Activated CD8-positive, alpha-beta T cell treated with anti-CD3 and anti-CD28 coated beads, Interleukin-2, amount 10 ng/mL, durations not matched to agents 7 days and 5 days (primary cell): ENCODE results near the gene AKT3. TPM values are rescaled to one million over a fixed set of nuclear protein-coding genes. Genes with fewer than 3 reads are reported as not detected.
A peak's percentile ranks its signal among the peaks of the same experiment; 100 is the strongest.

ENCODE experiments used
- ATAC-seq: fragments of 150-1000 bp; cut with Tn5 transposase; one replicate; pipeline ENCODE4 v1.10.0; 2021; ENCODE audit warnings: moderate library complexity
- CTCF ChIA-PET: fragments of 350-600 bp; sonication (Branson Sonifier 250); formaldehyde crosslinking; loops from one replicate; lab custom pipeline; 2021; ENCODE audit warnings: antibody characterized with exemption; lab: Charles Lee
- POLR2A ChIA-PET: fragments of 350-600 bp; sonication (Branson Sonifier 250); formaldehyde crosslinking; loops from one replicate; lab custom pipeline; 2021; ENCODE audit warnings: antibody characterized with exemption; lab: Charles Lee
- DNase-seq: peaks from one replicate; pipeline ENCODE4 v3.0.0-alpha.2; 2020
- H3K27ac Mint-ChIP-seq: one replicate; pipeline ENCODE4 v1.8.0; 2021; ENCODE audit warnings: mild to moderate bottlenecking, mixed read lengths
- H3K27me3 Mint-ChIP-seq: one replicate; pipeline ENCODE4 v1.8.0; 2021; ENCODE audit warnings: low read depth, mixed read lengths
- H3K36me3 Mint-ChIP-seq: one replicate; pipeline ENCODE4 v1.8.0; 2021; ENCODE audit warnings: low read depth, mixed read lengths
- H3K4me1 Mint-ChIP-seq: one replicate; pipeline ENCODE4 v1.8.0; 2021; ENCODE audit warnings: low read depth, mixed read lengths
- H3K4me3 Mint-ChIP-seq: one replicate; pipeline ENCODE4 v1.8.0; 2021; ENCODE audit warnings: mild to moderate bottlenecking, mixed read lengths
- H3K9me3 Mint-ChIP-seq: one replicate; pipeline ENCODE4 v1.8.0; 2022; ENCODE audit warnings: mixed read lengths; ENCODE audit not compliant: insufficient read depth
- total RNA-seq, 2 experiments: library from RNA; stranded (reverse); gene quantifications; one replicate each; pipeline ENCODE4 v1.2.3, GENCODE V29; 2021

The AKT3 gene
- total RNA-seq, 2 experiments from 2014 or later = 23.9 to 25.2 TPM

- DNase-seq (no peak), ATAC-seq (no peak)
- no peaks in the 10 kb centered on the region for H3K4me1 Mint-ChIP-seq
- H3K27ac Mint-ChIP-seq = no peak overlapping the region
- H3K27me3 Mint-ChIP-seq = no peaks in the 10 kb centered on the region
- ChIA-PET POLR2A (no interaction called here), CTCF (no interaction called here)
- H3K36me3 Mint-ChIP-seq = peaks cover 11% of the 10 kb centered on the region
- no peak overlapping the region for H3K4me3 Mint-ChIP-seq
- no peaks in the 10 kb centered on the region for H3K9me3 Mint-ChIP-seq
These were observed 335.1 kb downstream of the AKT3 start for GRCh38 chr1:243514927-243515326.

GRCh38 chr1:243513726-243514491 is 336.1 kb downstream of the AKT3 start:
- H3K9me3 Mint-ChIP-seq = no peaks in the 10 kb centered on the region
- CTCF ChIA-PET = no interaction called here
- H3K27me3 Mint-ChIP-seq = no peaks in the 10 kb centered on the region

GRCh38 chr1:243510928-243511327 is 339.1 kb downstream of the AKT3 start:
- DNase-seq (no peak), ATAC-seq (no peak)
- no peaks in the 10 kb centered on the region for H3K27me3 Mint-ChIP-seq
- H3K36me3 Mint-ChIP-seq = peaks cover 7% of the 10 kb centered on the region
- ChIA-PET CTCF (no interaction called here), POLR2A (no interaction called here)
- H3K27ac Mint-ChIP-seq = no peak overlapping the region
- H3K9me3 Mint-ChIP-seq = no peaks in the 10 kb centered on the region
- peaks cover 31% of the 10 kb centered on the region for H3K4me1 Mint-ChIP-seq
- no peak overlapping the region for H3K4me3 Mint-ChIP-seq

More at GRCh38 chr1:243513726-243514491, 336.1 kb downstream of the AKT3 start:
- DNase-seq (no peak), ATAC-seq (no peak)
- peaks cover 11% of the 10 kb centered on the region for H3K36me3 Mint-ChIP-seq
- H3K27ac Mint-ChIP-seq = no peak overlapping the region
- POLR2A ChIA-PET = no interaction called here
- no peak overlapping the region for H3K4me3 Mint-ChIP-seq
- peaks cover 6% of the 10 kb centered on the region for H3K4me1 Mint-ChIP-seq

- peaks cover 13% of the 10 kb centered on the region for H3K36me3 Mint-ChIP-seq
- DNase-seq (no peak), ATAC-seq (no peak)
- peak overlapping the region; percentile 12 for H3K4me3 Mint-ChIP-seq
- H3K4me1 Mint-ChIP-seq = peaks cover 34% of the 10 kb centered on the region
- CTCF ChIA-PET = no interaction called here
- H3K27ac Mint-ChIP-seq = peak overlapping the region; percentile 86
- POLR2A ChIA-PET = no interaction called here
- H3K9me3 Mint-ChIP-seq = no peaks in the 10 kb centered on the region
- H3K27me3 Mint-ChIP-seq = no peaks in the 10 kb centered on the region
These were observed 341.1 kb downstream of the AKT3 start for GRCh38 chr1:243508943-243509342.

GRCh38 chr1:243508303-243508713 is 341.7 kb downstream of the AKT3 start:
- ATAC-seq = peak; percentile 96
- H3K36me3 Mint-ChIP-seq = peaks cover 15% of the 10 kb centered on the region
- POLR2A ChIA-PET = interaction anchor here (0.7 kb wide), 1 partner anchor 16 kb away, joined by 3 read pairs; no protein-coding TSS in a partner anchor
- H3K4me1 Mint-ChIP-seq = peaks cover 34% of the 10 kb centered on the region
- H3K27me3 Mint-ChIP-seq = no peaks in the 10 kb centered on the region
- CTCF ChIA-PET = interaction anchor here (0.9 to 2.6 kb wide), 2 partner anchors 26 to 164 kb away, joined by 4 to 6 read pairs; no protein-coding TSS in a partner anchor
- H3K9me3 Mint-ChIP-seq = no peaks in the 10 kb centered on the region
- peak overlapping the region; percentile 24 for H3K4me3 Mint-ChIP-seq
- DNase-seq = peak; percentile 66
- H3K27ac Mint-ChIP-seq = peak overlapping the region; percentile 86

GRCh38 chr1:243507672-243508302 is 342.3 kb downstream of the AKT3 start:
- H3K4me3 Mint-ChIP-seq = peak overlapping the region; percentile 24
- H3K27ac Mint-ChIP-seq = peak overlapping the region; percentile 86
- no peaks in the 10 kb centered on the region for H3K9me3 Mint-ChIP-seq
- peaks cover 15% of the 10 kb centered on the region for H3K36me3 Mint-ChIP-seq
- H3K4me1 Mint-ChIP-seq = peaks cover 34% of the 10 kb centered on the region
- no peak for DNase-seq
- peak; percentile 21 for ATAC-seq
- CTCF ChIA-PET = interaction anchor here (0.9 to 2.6 kb wide), 2 partner anchors 27 to 164 kb away, joined by 4 to 6 read pairs; no protein-coding TSS in a partner anchor
- H3K27me3 Mint-ChIP-seq = no peaks in the 10 kb centered on the region
- POLR2A ChIA-PET = interaction anchor here (0.7 kb wide), 1 partner anchor 15 kb away, joined by 3 read pairs; no protein-coding TSS in a partner anchor

- H3K9me3 Mint-ChIP-seq = no peaks in the 10 kb centered on the region
- H3K36me3 Mint-ChIP-seq = peaks cover 19% of the 10 kb centered on the region
- H3K4me3 Mint-ChIP-seq = no peak overlapping the region
- ATAC-seq (no peak), DNase-seq (no peak)
- H3K4me1 Mint-ChIP-seq = peaks cover 34% of the 10 kb centered on the region
- POLR2A ChIA-PET = no interaction called here
- CTCF ChIA-PET = interaction anchor here (0.9 to 2.6 kb wide), 2 partner anchors 27 to 163 kb away, joined by 4 to 6 read pairs; no protein-coding TSS in a partner anchor
- H3K27ac Mint-ChIP-seq = peak overlapping the region; percentile 60
- H3K27me3 Mint-ChIP-seq = no peaks in the 10 kb centered on the region
These were observed 342.9 kb downstream of the AKT3 start for GRCh38 chr1:243507001-243507671.

GRCh38 chr1:243505986-243506689 is 343.9 kb downstream of the AKT3 start:
- Mint-ChIP-seq H3K36me3 (peaks cover 16% of the 10 kb centered on the region), H3K4me3 (no peak overlapping the region), H3K27ac (no peak overlapping the region), H3K27me3 (no peaks in the 10 kb centered on the region), H3K9me3 (no peaks in the 10 kb centered on the region), H3K4me1 (peaks cover 34% of the 10 kb centered on the region)
- no peak for ATAC-seq
- DNase-seq = no peak
- POLR2A ChIA-PET = no interaction called here
- CTCF ChIA-PET = interaction anchor here (2.6 kb wide), 1 partner anchor 162 kb away, joined by 6 read pairs; no protein-coding TSS in a partner anchor

GRCh38 chr1:243503155-243503554 is 346.9 kb downstream of the AKT3 start:
- ChIA-PET CTCF (no interaction called here), POLR2A (interaction anchor here (0.7 kb wide), 1 partner anchor 1824 kb away, joined by 4 read pairs; no protein-coding TSS in a partner anchor)
- DNase-seq (no peak), ATAC-seq (no peak)
- Mint-ChIP-seq H3K27me3 (no peaks in the 10 kb centered on the region), H3K36me3 (peaks cover 12% of the 10 kb centered on the region), H3K27ac (no peak overlapping the region), H3K4me1 (peaks cover 20% of the 10 kb centered on the region), H3K4me3 (no peak overlapping the region), H3K9me3 (no peaks in the 10 kb centered on the region)

GRCh38 chr1:243501002-243501401 is 349.0 kb downstream of the AKT3 start:
- no peak overlapping the region for H3K4me3 Mint-ChIP-seq
- H3K4me1 Mint-ChIP-seq = peaks cover 5% of the 10 kb centered on the region
- CTCF ChIA-PET = no interaction called here
- DNase-seq (peak; percentile 4), ATAC-seq (no peak)
- H3K27ac Mint-ChIP-seq = no peak overlapping the region
- POLR2A ChIA-PET = no interaction called here
- no peaks in the 10 kb centered on the region for H3K9me3 Mint-ChIP-seq
- no peaks in the 10 kb centered on the region for H3K27me3 Mint-ChIP-seq
- peaks cover 12% of the 10 kb centered on the region for H3K36me3 Mint-ChIP-seq

GRCh38 chr1:243500512-243500911 is 349.5 kb downstream of the AKT3 start:
- no peak overlapping the region for H3K4me3 Mint-ChIP-seq
- no peaks in the 10 kb centered on the region for H3K9me3 Mint-ChIP-seq

More at GRCh38 chr1:243500512-243500911, 349.5 kb downstream of the AKT3 start:
- ATAC-seq (no peak), DNase-seq (peak; percentile 5)
- peaks cover 12% of the 10 kb centered on the region for H3K36me3 Mint-ChIP-seq
- H3K27ac Mint-ChIP-seq = no peak overlapping the region
- H3K4me1 Mint-ChIP-seq = peaks cover 2% of the 10 kb centered on the region
- ChIA-PET CTCF (no interaction called here), POLR2A (no interaction called here)
- no peaks in the 10 kb centered on the region for H3K27me3 Mint-ChIP-seq
